Thoracic aorta (tissue), 2 donors: ENCODE data around the gene STK33. TPM values are rescaled to one million over a fixed set of nuclear protein-coding genes. Genes with fewer than 3 reads are reported as not detected.
A peak's percentile ranks its signal among the peaks of the same experiment; 100 is the strongest.

Experiments used
- ATAC-seq: fragments of 150-250 bp; one replicate; pipeline ENCODE4 v1.8.0; 2017; ENCODE audit warnings: low read depth; ENCODE audit not compliant: insufficient number of reproducible peaks, low FRiP score
- DNase-seq: peaks from one replicate; pipeline ENCODE4 v3.0.0-alpha.2; 2020; ENCODE audit warnings: low spot score
- H3K27ac ChIP-seq, 2 donors: fragments of 200-600 bp; sonication (generic); 1 replicate in 1 of 2; 2 replicates in 1 of 2; pipeline ENCODE4 v1.5.1; 2016; ENCODE audit warnings: mild to moderate bottlenecking in 2 of 2, moderate library complexity in 2 of 2
- H3K27me3 ChIP-seq: fragments of 200-600 bp; sonication (generic); replicated peaks from 2 replicates; pipeline ENCODE4 v1.6.0; 2016; ENCODE audit warnings: mild to moderate bottlenecking; ENCODE audit not compliant: insufficient read depth
- H3K36me3 ChIP-seq: fragments of 200-600 bp; sonication (generic); one replicate; pipeline ENCODE4 v1.5.1; 2016
- H3K4me1 ChIP-seq, 2 donors: fragments of 200-600 bp; sonication (generic); 1 replicate in 1 of 2; 2 replicates in 1 of 2; pipeline versions ENCODE4 v1.5.1 to v1.6.0; 2016; ENCODE audit warnings: low read depth in 2 of 2, mild to moderate bottlenecking in 1 of 2; ENCODE audit not compliant: control insufficient read depth in 1 of 2
- H3K4me3 ChIP-seq: fragments of 200-600 bp; sonication (generic); 2 replicates; pipeline ENCODE4 v1.5.1; 2016; ENCODE audit warnings: mild to moderate bottlenecking
- H3K9me3 ChIP-seq: fragments of 200-600 bp; sonication (generic); 2 replicates; pipeline ENCODE4 v1.5.1; 2016
- total RNA-seq, 2 donors: library from RNA; depleted of rRNA; stranded (reverse); fragments of >200 nt; gene quantifications; one replicate each; pipeline versions ENCODE4 v1.1.0 to v1.2.3, GENCODE V29; 2016
- TF ChIP-seq, protein P1 (sequence below): fragments of 200-600 bp; sonication (generic); IDR thresholded peaks from one replicate; pipeline ENCODE4 v1.5.1; 2019; ENCODE audit warnings: antibody characterized with exemption

Gene STK33
- total RNA-seq, 2 donors from 2014 or later = 1.3 TPM; not detected in 1

DNA sequence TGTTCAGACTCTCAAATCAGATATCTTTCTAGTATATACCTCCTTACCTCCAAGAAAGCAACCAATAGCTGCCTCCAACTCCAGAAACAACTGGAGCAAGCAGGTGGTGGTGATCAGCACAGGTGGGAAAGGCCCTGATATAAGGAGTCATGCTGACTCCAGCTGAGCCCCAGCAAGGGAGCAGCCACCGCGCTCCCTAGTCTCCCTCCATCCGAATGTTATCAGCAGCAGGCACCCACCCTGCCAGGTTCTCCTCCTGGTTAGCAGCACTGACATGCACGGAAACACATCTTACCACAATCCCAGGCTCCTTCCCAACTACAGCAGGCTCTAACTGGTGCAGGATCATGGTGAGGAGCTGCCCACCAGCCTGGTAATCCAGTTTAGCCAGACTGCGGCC, 18.5 kb upstream of the STK33 start:
- Histone ChIP-seq H3K27ac (no peak overlapping the region), H3K4me3 (no peak overlapping the region), H3K4me1 (no peaks in the 10 kb centered on the region), H3K9me3 (no peaks in the 10 kb centered on the region), H3K27me3 (no peaks in the 10 kb centered on the region), H3K36me3 (peaks cover 16% of the 10 kb centered on the region)
- TF ChIP-seq, protein P1, sequence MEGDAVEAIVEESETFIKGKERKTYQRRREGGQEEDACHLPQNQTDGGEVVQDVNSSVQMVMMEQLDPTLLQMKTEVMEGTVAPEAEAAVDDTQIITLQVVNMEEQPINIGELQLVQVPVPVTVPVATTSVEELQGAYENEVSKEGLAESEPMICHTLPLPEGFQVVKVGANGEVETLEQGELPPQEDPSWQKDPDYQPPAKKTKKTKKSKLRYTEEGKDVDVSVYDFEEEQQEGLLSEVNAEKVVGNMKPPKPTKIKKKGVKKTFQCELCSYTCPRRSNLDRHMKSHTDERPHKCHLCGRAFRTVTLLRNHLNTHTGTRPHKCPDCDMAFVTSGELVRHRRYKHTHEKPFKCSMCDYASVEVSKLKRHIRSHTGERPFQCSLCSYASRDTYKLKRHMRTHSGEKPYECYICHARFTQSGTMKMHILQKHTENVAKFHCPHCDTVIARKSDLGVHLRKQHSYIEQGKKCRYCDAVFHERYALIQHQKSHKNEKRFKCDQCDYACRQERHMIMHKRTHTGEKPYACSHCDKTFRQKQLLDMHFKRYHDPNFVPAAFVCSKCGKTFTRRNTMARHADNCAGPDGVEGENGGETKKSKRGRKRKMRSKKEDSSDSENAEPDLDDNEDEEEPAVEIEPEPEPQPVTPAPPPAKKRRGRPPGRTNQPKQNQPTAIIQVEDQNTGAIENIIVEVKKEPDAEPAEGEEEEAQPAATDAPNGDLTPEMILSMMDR = no peak
- DNase-seq (no peak), ATAC-seq (no peak)

DNA sequence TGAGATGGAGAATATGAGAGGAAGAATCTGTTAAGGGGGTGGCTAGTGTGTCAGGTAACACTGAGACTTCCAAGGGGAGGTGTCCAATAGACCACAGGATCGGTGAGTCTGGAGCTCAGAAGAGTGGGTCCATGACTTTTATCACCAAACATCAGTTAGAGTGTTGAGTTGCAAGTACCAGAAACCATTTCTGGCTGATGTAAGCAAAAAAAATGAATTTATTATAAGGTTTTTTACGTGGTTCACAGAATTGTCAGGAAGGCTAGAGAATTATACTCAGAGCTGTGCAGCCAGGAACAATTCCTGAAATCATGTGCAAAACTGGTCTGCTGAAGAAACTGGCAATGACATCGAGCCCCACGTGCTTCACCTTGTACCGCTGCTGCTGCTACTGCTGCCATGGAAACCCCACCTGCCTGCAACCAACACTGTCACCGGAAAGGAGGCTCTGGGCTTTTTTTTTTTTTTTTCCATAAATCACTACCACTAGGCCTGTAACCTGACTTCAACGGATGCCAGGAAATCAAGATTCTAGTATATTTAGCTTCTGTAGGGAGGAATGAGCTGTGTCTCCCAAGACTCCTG, 16.6 kb upstream of the STK33 start:
- DNase-seq (no peak), ATAC-seq (no peak)
- H3K27ac ChIP-seq = no peak overlapping the region
- H3K4me1 ChIP-seq = no peaks in the 10 kb centered on the region
- TF ChIP-seq, protein P1 = no peak
- H3K27me3 ChIP-seq = no peaks in the 10 kb centered on the region
- no peaks in the 10 kb centered on the region for H3K9me3 ChIP-seq
- H3K36me3 ChIP-seq = peaks cover 2% of the 10 kb centered on the region
- no peak overlapping the region for H3K4me3 ChIP-seq

DNA sequence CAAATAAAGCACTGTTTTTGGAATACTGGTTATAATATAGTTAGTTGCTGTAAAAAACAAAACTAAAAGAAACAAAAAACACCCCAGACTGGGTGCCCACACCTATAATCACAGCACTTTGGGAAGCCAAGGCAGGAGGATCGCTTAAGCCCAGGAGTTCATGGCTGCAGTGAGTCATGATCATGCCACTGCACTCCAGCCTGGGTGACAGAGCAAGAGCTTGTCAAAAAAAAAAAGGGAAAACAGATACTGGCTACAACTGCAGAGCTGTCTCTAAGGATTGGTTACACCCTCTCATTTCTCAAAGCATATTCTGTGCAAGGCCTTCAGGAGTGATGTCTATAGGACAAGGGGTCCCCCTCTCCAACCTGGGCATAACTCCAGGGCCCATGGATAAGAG, 14.6 kb upstream of the STK33 start:
- TF ChIP-seq, protein P1 = no peak
- no peak for DNase-seq
- no peaks in the 10 kb centered on the region for H3K27me3 ChIP-seq
- no peaks in the 10 kb centered on the region for H3K4me1 ChIP-seq
- no peaks in the 10 kb centered on the region for H3K9me3 ChIP-seq
- H3K4me3 ChIP-seq = no peak overlapping the region
- no peak for ATAC-seq
- no peaks in the 10 kb centered on the region for H3K36me3 ChIP-seq
- H3K27ac ChIP-seq = no peak overlapping the region

DNA sequence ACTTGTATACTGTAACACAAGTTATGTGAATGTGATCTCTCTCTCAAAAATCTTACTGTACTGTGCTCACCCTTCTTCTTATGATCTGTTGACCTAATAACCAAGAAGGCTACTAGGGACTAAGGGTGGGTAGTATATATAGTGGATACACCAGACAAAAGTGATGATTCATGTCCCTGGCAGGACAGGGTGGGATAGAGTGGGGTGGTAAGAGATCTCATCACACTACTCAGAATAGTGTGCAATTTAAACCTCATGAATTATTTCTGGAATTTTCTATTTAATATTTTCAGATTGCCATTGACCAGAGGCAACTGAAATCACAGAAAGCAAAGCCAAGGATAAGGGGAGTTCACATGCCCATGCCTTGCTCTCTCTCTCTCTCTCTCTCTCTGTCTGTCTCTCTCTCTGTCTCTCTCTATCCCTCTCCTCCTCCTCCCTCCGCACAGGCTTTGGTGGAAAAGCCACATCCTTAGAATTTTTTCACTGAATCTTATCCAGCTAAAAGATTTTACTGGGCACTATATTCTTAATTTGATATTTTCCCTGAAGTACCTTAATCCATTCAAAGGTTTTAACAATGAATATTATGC, 12.0 kb upstream of the STK33 start:
- Histone ChIP-seq H3K27me3 (no peaks in the 10 kb centered on the region), H3K4me1 (no peaks in the 10 kb centered on the region), H3K9me3 (no peaks in the 10 kb centered on the region), H3K4me3 (no peak overlapping the region), H3K36me3 (no peaks in the 10 kb centered on the region), H3K27ac (no peak overlapping the region)
- DNase-seq (no peak), ATAC-seq (no peak)
- TF ChIP-seq, protein P1 = no peak

DNA sequence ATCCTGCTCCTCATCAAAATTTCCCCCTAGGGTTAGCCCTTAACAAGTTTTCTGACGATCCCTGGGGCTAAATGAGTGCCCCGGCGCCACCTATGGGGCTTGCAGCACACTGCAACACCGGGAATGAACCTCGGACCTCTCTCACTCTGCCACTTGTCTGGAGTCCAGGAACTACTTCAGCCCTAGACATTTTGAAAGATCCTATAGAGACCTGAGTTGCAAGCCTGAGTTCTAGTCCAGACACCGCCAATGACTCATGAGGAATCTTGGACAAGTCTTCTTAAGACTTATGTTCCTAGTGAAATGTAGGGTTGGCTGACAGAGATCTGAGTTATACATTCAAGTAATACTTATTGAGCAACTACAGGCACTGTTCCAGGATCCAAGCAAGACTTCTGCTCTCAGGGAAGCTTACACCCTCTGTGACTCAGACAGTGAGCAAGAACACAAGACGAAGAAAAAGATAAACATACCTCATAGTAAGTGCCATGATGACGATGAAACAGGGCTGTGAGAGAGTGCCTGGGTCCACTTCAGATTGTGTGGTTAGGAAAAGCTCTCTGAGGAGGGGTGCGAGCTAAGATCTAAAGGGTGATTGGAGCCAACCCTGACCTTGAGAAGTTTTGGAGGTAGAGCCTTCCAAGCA, 10.2 kb upstream of the STK33 start:
- no peaks in the 10 kb centered on the region for H3K27me3 ChIP-seq
- no peaks in the 10 kb centered on the region for H3K4me1 ChIP-seq
- DNase-seq (peak; percentile 11), ATAC-seq (peak; percentile 80)
- TF ChIP-seq, protein P1 = peak; percentile 41
- no peaks in the 10 kb centered on the region for H3K9me3 ChIP-seq
- H3K36me3 ChIP-seq = no peaks in the 10 kb centered on the region
- H3K4me3 ChIP-seq = no peak overlapping the region
- H3K27ac ChIP-seq = no peak overlapping the region
